Stimulated activated CD8-positive, alpha-beta memory T cell treated with anti-CD3 and anti-CD28 coated beads, Interleukin-7, amount 100 ng/mL, for 4 hours (primary cell): ENCODE measurements around the gene GPS2.

Source experiments
- DNase-seq, 2 donors: peaks; one replicate each; pipeline ENCODE4 v3.0.0-alpha.2; 2020; ENCODE audit warnings: low read depth in 2 of 2

The GPS2 gene

DNA sequence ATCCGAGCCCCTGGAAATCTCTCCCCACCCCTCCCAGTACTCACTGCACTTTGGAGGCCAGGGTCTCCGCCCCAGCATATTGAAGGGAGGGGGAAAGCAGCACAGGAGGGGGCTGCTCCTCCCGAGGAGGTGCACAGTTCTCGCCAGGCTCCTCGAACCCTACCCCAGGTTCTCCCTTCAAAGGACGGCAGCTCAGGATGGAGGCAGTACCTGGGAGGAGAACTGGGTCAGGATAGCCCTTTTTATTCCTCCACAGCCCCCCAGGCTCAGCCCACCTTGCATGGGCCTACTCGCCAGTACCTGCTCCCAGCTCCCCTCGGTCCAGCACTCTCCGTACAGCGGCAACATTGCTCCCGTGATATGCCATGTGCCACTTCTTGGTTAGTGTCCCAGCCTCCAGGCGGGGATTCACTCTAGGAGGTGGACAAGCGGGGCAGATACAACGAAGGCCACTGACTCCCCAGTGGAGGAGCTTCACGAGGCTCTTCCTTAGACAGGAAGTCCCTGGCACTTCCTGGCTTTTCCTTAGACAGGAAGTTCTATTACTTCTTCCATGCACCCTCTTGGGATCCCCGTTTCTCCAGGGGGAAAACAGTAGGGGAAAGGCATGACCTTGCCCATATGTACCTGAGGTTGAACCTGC lies 2.1 kb upstream of the GPS2 start:
- no peak for DNase-seq

DNA sequence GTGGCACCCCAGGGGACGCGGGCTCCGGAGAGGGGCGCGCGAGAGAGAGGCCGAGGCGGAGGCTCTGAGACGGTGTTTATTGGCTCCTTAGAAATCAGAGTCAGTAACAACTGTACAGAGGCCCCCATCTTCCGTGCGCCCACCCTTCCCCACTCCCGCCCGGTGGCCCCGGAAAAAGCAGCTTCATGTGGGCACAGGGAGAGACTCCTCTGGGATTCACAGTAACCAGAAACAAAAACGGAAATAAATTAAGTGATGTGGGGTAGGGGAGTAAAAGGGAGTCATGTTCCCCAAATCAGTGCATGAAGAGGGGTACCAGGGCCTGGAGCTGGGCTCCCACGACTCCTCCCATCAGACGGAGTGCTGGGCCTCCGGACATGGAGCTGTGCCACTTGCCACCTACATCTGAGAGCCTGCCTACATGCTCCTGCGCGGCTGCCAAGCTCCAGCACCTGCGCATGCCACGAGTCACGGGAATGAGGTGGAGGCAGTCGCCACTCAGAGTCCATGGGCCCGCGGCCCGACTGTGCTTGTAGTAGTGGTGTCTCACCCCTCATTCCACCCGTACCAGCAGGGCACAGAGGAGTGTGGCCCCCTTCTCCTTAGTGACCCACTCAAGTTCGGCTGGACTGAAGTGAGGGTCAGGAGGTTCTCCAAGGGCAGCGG lies 543 bp upstream of the GPS2 start:
- no peak for DNase-seq

DNA sequence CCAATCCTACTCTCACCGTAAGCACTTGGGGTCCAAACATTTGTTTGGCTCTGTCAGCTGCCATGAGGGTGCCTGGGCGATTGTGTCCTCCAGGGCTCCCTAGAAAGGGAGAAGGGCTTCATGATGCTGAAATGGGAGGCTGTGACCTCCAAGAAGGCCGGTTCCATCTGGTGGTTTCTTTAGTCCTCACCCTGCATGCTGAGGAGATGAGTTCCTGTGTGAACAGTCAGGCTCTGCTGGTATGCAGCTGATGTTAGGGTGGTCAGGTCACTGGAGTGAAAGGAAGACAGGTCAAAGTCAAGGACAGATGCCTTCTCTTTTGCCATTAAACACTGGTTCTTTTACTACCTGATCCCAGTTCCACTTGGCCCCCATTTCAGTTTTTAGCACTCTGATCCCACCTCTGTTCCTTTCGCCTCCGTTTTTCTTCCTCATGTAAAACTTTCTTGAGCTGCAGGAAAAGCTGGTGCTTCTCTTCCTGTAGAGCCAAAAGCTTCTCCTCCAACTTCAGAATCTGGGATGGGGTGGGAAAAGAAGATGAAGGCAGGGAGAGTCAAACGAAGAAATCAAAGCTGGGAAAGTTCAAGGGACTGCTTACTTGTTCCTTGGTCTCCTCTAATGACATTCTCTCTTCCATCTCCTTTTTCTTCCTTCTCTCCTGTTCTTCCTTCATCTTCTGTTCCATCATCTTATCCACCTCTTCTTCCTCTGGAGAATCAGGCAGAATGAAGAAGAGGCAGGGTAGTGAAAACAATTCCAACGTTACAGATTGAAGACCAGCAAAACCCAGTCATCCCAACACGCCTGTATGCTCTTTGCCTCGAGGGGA lies 1.1 kb downstream of the GPS2 start:
- DNase-seq: no peak

DNA sequence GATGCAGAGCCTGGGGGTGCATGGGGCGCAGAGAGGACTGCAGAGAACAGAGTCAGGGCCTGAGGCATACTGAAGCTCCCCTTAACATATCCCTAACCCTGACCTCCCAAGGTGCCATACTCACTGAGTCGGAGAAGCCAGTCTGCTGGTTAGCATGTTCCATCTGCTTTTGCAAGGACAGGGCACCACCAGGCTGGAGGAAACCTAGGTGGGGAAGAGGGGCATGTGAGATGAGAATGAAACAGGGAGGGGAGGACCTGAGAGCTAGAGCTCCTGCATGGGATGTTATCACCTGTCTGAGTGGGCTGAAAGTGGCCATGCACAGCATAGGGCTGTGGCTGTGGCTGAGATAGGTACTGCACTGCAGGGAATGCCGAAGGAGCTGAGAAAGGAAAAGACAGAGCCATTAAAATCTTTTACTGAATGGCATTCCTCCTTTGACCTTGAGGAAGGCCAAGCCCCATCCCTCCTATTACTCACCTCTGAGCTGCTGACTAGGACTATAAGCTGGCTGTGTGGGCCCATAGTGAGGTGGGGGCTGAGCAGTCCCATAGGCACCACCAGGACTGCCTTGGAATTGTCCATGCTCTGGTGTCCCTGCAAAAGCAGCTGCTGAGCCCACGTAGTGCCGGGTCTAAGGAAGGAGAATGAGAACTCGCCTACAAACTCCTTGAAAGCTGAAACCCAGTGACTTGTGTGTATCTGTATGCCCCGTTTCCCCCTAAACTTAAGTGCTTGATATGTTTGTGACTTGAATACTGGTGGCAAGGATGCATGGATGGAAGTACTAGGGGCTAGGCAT lies 1.9 kb downstream of the GPS2 start:
- DNase-seq: no peak

DNA sequence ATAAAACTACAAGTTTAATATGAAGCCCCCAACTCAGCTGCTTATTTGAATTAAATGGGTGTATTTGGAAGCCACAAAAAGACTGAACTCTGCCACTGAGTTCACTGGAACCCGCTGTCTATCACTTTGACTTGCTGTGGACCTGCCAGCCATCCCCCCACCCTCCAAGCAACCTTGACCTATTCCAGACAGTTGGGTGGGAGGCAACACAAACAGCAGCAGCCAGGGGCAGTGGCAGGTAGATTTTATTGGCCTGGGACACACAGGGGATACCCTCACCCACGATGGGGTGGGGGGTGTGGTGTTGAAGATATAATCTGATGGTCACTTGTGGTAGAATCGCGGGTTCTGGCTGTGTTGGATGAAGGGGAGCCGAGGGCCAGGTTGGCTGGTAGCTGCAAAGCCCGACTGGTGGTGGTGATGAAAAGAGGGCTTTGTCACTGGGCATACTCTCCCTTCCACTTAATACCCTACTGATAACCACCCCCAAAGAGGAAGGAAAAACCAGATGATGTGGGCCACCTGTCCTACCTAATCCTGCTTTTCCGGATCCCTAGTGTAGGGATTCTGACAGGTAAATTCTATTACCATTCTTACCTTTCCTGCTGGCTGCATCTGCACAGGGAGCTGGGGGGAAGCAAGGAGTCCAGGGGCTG lies 2.6 kb downstream of the GPS2 start:
- DNase-seq: no peak

DNA sequence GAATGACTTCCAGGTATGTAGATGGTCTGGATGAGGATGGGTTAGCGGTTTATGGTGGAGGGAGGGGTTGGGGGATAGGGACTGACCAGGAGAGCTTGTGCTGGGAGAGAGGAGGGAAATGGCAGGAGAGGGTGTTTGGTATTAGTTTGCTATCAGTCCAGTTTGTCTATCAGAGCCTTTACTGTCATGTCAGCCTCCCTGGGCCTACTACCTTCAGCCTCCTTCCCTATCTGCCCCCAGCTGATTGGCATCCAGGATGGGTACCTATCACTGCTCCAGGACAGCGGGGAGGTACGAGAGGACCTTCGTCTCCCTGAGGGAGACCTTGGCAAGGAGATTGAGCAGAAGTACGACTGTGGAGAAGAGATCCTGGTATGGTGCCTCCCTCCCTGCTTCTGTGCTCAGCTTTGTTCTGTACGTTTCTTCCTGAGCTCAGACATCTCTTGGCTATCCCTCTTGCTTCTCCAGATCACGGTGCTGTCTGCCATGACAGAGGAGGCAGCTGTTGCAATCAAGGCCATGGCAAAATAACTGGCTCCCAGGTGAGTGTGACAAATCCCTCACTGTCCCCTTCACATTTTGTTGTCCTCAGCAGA lies 4.0 kb downstream of the GPS2 start:
- no peak for DNase-seq

DNA sequence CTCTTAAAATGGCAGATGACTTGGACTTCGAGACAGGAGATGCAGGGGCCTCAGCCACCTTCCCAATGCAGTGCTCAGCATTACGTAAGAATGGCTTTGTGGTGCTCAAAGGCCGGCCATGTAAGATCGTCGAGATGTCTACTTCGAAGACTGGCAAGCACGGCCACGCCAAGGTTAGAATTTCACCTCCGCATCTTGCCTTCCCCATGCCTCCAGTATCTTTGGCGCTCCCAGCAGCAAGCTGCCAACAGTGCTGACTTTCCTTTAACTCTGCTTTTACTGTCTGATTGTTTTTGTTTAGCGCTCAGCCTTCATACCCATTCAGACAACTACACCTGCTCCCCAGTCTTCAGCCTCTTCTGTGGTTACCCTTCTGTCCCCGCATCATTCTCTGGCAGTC lies 5.5 kb downstream of the GPS2 start:
- no peak for DNase-seq

DNA sequence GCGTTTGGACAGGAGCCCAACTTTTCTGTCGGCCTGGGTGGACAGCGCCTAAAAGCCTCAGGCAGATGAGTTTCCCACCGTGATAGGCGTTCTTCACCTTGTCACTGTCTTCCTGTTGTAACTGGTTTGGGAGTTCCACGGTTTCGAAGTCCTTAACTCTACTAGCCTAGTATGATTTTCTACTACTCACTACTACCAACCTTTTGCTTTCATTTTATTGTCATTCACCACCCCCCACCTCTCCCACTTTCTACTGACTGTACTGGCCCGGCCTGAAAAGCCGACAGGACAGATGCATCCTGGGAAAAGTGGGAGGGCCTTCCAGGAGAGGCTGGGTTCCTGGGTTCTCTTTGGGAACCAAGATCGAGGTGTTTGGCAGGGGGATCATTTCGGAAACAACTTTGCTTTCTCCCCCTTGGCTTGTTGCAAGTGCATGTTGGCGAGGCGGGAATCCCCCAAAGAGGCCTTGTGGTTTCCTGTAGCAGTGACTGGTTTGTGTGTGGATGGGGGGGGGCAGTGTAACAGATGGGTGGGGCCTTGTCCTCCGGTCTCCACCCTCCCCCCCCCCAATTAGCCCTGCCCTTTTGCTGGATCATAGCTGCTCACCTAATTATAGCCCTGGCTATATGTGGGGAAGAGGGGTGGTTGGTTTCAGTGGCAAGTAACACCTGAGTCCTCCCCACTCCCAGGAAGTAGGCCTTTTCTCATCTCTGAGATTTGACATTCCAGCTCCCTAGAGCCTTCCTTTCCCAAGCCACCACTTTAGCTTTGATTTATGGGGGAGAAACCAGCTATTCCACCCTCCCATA lies 6.3 kb downstream of the GPS2 start:
- peak; percentile 86 to 90 for DNase-seq

DNA sequence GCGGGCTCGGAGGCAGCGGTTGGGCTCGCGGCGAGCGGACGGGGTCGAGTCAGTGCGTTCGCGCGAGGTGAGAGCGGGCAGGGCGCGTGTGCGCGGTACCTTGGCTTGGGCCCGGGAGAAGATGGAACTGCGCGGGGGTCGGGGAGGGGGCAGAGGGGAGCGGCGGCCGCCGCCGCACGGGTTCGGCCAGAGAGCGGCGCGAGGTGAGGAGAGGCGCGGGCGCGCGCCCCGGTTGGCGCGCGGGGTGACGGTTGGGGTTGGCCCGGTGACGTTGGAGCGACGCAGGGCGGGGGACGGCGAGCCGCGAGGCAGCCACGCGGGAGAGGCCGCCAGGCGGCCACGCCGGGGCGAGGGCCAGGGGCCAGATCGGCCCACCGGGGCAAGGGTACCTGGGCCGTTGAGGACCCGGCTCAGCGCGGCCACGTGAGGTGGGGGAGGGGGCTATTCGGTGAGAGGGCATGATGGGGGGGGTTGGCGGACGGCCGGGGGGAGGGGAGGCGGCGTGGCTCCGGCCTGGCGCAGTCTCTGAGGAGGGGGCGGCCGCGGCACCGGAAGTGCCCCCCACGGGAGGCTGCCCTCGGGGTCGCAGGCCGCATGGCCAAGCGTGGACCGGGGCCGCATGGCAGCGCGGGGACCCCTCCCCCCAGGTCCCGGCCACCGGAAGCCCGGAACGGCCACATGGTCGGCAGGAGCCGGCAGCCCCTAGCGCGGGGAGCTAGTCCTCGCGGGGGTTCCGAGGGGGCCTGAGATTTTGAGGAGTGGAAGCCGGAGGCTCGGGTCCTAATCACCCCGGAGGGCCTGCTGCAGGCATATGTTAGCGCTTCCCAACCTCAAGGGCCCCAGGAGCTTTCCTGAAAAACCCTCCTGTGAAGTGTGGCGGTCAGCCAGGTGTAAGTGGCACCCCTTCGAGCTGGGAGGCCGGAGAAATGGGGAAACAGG lies 7.2 kb downstream of the GPS2 start:
- peak; percentile 17 to 41 for DNase-seq

DNA sequence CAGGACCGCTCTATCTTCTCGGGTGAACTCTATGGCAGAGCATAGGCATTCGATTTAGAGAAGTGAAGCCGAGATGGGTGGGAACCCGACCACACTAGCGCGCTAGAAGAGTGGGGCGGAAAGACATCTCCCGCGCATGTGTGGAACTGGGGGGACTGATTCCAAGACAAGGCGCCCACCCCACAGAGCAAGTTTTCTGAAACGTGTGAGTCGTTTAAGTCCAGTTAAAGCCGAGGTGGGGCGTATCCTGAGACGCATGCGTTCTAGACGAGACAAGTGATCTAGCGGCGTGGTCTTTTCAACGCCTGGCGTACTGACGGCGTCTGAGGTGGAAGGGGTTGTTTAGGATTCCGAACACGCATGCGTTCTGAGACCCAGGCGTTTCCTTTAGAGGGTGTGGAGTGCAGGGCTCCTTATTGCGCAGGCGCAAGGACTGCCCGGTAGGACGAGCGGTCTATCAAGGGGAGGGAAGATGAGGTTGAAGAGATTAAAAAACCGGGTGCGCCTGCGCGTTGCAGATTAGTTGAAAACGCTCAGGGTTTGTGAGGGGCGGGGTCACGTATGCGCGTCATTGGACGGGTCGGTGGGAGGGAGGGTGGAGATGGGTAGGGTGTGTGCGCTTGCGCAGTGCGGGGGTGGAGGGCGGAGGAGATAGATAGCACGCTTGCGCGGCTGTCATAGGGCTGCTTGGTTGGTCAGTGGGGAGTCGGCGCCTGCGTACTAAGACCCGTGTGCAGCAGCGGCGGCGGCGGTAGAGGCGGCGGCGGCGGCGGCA lies 8.1 kb downstream of the GPS2 start, which contains the start of gene EIF5A:
Gene EIF5A (plus strand): TSS at position 718 of the 775 bp plus-strand sequence. CDS start 2,008 bp downstream, outside the sequence.
- peak; percentile 100 for DNase-seq

DNA sequence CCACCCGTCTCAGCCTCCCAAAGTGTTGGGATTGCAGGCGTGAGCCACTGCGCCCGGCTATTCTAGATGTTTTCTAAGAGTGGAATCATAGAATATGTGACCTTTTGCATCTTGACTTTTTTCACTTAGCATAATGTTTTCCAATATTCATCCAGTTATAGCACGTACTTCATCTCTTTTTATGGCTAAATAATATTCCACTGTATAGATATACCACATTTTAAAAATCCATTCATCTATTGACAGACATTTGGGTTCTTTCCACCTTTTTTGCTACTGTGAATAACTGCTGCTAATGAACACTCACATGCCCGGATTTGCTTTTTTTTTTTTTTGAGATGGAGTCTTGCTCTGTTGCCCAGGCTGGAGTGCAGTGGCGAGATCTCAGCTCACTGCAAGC lies 11.0 kb downstream of the GPS2 start:
- no peak for DNase-seq

DNA sequence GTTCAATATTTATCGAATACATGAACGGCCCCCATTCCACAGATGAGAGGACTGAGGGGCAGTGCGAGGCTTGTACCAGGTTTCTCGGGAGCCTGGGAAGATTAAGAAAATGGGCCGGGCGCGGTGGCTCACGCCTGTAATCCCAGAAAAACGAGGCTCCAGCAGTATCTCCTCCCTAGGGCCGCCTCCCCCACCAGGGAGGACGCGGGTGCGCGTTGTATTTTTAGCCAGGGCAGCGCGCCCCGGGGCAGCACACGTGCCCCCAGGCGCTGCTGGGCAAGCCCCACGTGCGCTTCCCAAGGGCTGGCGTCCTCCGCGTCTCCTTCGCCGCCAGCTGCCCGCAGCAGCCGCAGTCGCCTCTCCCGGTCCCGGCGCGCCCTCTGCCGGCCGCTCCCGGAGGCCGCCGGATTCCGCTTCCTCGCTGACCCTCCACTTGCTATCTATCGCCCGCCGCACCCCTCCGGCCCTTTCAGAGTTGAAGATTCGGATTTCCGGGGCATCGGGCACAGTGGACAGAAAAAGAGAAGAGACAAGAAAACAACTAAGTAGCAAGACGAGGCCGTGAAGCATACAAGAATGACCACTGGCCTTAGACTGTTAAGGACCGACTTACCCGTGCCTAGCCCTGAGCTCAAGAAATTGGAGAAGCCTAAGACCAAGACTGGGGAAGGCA lies 18.8 kb downstream of the GPS2 start:
- DNase-seq: peak in 1 of 2 donors; percentile 61

DNA sequence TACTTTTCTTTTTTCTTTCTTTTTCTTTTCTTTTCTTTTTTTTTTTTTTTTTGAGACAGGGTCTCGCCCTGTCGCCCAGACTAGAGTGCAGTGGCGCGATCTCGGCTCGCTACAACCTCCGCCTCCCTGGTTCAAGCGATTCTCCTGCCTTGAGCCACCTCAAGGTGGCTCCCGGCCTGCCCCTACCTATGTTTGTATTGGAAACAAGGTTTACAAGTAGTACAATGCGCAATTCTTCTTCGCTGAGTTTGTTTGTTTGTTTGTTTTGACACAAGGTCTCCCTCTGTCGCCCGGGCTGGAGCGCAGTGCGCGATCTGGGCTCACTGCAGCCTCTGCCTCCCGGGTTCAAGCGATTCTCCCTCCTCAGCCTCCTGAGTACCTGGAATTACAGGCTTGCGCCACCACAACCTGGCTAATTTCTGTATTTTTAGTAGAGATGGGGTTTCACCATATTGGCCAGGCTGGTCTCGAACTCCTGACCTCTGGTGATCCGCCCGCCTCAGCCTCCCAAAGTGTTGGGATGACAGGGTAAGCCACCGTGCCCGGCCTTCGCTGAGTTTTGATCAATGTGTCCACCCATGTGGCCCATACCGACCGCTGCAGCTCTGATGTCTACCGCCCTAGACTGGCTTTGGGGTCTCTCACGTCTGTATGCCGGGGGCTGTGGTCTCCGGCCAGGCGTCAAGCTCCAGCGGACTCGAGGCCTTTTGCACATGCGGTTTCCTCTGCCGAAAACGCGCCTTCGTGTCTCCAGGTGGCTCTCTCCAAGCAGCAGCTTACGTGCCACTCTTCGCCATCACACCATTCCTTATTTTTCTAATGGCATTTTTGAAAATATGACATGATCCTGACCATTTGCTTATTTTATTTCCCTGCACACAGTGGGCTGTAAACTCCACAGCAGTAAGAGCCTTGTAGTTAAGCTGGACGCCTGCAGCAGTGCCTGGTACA lies 19.7 kb downstream of the GPS2 start:
- DNase-seq: no peak

DNA sequence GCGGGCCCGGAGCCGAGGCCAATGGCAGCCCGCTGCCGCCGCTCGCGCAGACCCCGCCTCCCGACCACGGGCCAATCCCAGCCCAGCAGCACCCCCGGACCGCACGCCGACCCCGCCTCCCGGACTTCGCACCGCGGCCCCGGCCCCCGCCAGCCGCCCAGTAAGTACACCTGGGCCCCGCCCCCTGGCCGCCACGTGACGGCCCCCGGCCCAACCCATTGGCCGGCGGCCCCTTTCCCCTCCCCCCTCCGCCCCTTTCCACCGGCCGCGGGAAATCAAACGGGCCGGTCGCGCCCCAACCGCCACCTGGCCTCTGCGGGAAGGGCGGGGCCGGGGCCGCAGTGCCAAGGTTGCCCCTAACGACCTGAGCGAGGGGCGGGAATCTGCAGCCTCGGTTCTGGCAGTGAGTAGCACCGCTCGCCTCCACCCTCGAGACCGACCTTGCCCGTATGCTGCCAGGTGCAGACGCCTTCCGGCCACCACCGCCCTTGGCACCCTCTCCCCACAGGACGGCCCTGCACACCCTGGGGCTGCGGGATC lies 20.5 kb downstream of the GPS2 start, which contains the start of gene YBX2:
Gene YBX2 (minus strand): TSS at position 26 of the 540 bp plus-strand sequence. CDS start 139 bp downstream, outside the sequence.
- peak; percentile 60 to 76 for DNase-seq

DNA sequence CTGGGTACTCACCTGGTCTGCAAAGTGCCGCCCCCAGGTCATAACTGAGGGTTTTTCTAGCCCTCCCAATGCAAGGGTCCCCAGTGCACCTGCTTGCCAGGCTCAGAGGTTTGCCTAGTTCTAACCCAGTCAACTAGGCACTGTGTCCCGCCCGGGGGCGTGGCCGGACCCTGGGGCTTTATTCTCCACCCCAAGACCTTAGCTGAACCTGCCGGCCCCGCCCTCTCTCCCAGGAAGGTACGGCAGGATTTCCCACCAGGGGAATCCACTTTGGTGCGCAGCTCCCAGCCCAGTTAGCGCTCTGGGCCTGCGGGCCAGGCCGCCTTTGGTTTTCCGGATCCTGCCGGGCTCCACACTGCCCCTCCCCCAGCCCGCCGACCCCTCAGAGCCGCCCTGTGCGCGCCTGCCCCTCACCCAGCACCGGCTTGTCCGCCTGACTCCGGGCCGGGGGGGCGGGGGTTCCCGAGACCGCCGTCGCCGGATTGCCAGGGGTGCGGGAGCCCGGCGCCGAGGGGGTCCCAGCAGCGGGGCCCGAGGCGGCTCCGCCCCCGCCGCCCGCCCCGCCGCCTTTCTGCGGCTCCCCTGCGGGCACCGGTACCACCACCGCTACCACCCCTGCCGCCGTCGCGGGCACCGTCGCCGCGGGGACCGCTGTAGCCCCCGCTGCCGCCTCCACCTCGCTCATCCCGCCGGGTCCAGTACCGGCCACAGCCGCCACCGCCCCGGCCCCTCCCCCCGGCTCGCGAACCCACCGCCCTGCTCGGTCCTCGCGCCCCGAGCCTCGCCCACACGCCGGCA lies 21.1 kb downstream of the GPS2 start:
- no peak for DNase-seq
